ENCODE results near the gene NHSL1. TPM values are rescaled to one million over a fixed set of nuclear protein-coding genes. Genes with fewer than 3 reads are reported as not detected.

NHSL1 gene
- total RNA-seq, 1 donor = 6.9 TPM

- Histone ChIP-seq H3K79me2 (ENCODE audit: insufficient read depth, low read length) (no peaks in the 10 kb centered on the region), H3K4me2 (ENCODE audit: insufficient read depth, low read length) (no peak overlapping the region), H3K27me3 (ENCODE audit: insufficient read depth, low read length) (no peaks in the 10 kb centered on the region), H4K20me1 (ENCODE audit: insufficient read depth, low read length) (no peaks in the 10 kb centered on the region), H3K4me1 (ENCODE audit: insufficient read depth, low read length) (peaks cover 4% of the 10 kb centered on the region), H3K9me3 (ENCODE audit: low read depth, low read length) (no peaks in the 10 kb centered on the region), H2AFZ (ENCODE audit: low read length) (no peak overlapping the region), H3K4me3 (ENCODE audit: insufficient read depth, low read length) (no peak overlapping the region), H3K36me3 (ENCODE audit: insufficient read depth, low read length) (no peaks in the 10 kb centered on the region), H3K27ac (ENCODE audit: low read depth, low read length) (no peak overlapping the region)
- no peak for DNase-seq (ENCODE audit: insufficient read length, low spot score, missing footprints)
- no peak for TF ChIP-seq CTCF (IDR thresholded peaks at IDR 0.05; ENCODE audit: extremely low read depth, low read depth, low read length)
Measured at GRCh38 chr6:138446821-138447220, 52.5 kb downstream of the NHSL1 start.

- no peak for DNase-seq (ENCODE audit: insufficient read length, low spot score, missing footprints)
- Histone ChIP-seq H3K79me2 (ENCODE audit: insufficient read depth, low read length) (no peaks in the 10 kb centered on the region), H3K4me3 (ENCODE audit: insufficient read depth, low read length) (no peak overlapping the region), H3K9me3 (ENCODE audit: low read depth, low read length) (no peaks in the 10 kb centered on the region), H2AFZ (ENCODE audit: low read length) (no peak overlapping the region), H3K27me3 (ENCODE audit: insufficient read depth, low read length) (no peaks in the 10 kb centered on the region), H4K20me1 (ENCODE audit: insufficient read depth, low read length) (no peaks in the 10 kb centered on the region), H3K36me3 (ENCODE audit: insufficient read depth, low read length) (no peaks in the 10 kb centered on the region), H3K4me1 (ENCODE audit: insufficient read depth, low read length) (peaks cover 4% of the 10 kb centered on the region), H3K27ac (ENCODE audit: low read depth, low read length) (no peak overlapping the region), H3K4me2 (ENCODE audit: insufficient read depth, low read length) (no peak overlapping the region)
- no peak for TF ChIP-seq CTCF (IDR thresholded peaks at IDR 0.05; ENCODE audit: extremely low read depth, low read depth, low read length)
Measured at GRCh38 chr6:138443979-138444378, 55.3 kb downstream of the NHSL1 start.

GRCh38 chr6:138442663-138443062, 56.6 kb downstream of the NHSL1 start:
- Histone ChIP-seq H4K20me1 (ENCODE audit: insufficient read depth, low read length) (no peaks in the 10 kb centered on the region), H3K36me3 (ENCODE audit: insufficient read depth, low read length) (no peaks in the 10 kb centered on the region), H3K27ac (ENCODE audit: low read depth, low read length) (no peak overlapping the region), H3K9me3 (ENCODE audit: low read depth, low read length) (no peaks in the 10 kb centered on the region), H3K4me1 (ENCODE audit: insufficient read depth, low read length) (peaks cover 4% of the 10 kb centered on the region), H3K4me2 (ENCODE audit: insufficient read depth, low read length) (peak overlapping the region; percentile 19), H3K4me3 (ENCODE audit: insufficient read depth, low read length) (no peak overlapping the region), H3K27me3 (ENCODE audit: insufficient read depth, low read length) (no peaks in the 10 kb centered on the region), H3K79me2 (ENCODE audit: insufficient read depth, low read length) (no peaks in the 10 kb centered on the region), H2AFZ (ENCODE audit: low read length) (no peak overlapping the region)
- TF ChIP-seq CTCF (IDR thresholded peaks at IDR 0.05; ENCODE audit: extremely low read depth, low read depth, low read length) = no peak
- peak; percentile 50 for DNase-seq (ENCODE audit: insufficient read length, low spot score, missing footprints)

- Histone ChIP-seq H3K4me2 (ENCODE audit: insufficient read depth, low read length) (peak overlapping the region; percentile 19), H3K27ac (ENCODE audit: low read depth, low read length) (no peak overlapping the region), H3K36me3 (ENCODE audit: insufficient read depth, low read length) (no peaks in the 10 kb centered on the region), H4K20me1 (ENCODE audit: insufficient read depth, low read length) (no peaks in the 10 kb centered on the region), H3K4me1 (ENCODE audit: insufficient read depth, low read length) (peaks cover 4% of the 10 kb centered on the region), H3K27me3 (ENCODE audit: insufficient read depth, low read length) (no peaks in the 10 kb centered on the region), H3K79me2 (ENCODE audit: insufficient read depth, low read length) (no peaks in the 10 kb centered on the region), H3K4me3 (ENCODE audit: insufficient read depth, low read length) (no peak overlapping the region), H3K9me3 (ENCODE audit: low read depth, low read length) (no peaks in the 10 kb centered on the region), H2AFZ (ENCODE audit: low read length) (no peak overlapping the region)
- no peak for TF ChIP-seq CTCF (IDR thresholded peaks at IDR 0.05; ENCODE audit: extremely low read depth, low read depth, low read length)
- no peak for DNase-seq (ENCODE audit: insufficient read length, low spot score, missing footprints)
Measured at GRCh38 chr6:138441965-138442364, 57.3 kb downstream of the NHSL1 start.

Measured in osteoblast (primary cell).